Esophagus muscularis mucosa (tissue), 4 donors: ENCODE measurements around the gene HSBP1L1. TPM values are rescaled to one million over a fixed set of nuclear protein-coding genes. Genes with fewer than 3 reads are reported as not detected.

Experiments
- DNase-seq: peaks from one replicate; pipeline ENCODE4 v3.0.0-alpha.2; 2017; ENCODE audit errors: extremely low spot score
- H3K27ac ChIP-seq, 4 donors: fragments of 200-600 bp; sonication (generic); replicated peaks in 1 of 4; 1 replicate in 3 of 4; 2 replicates in 1 of 4; pipeline ENCODE4 v1.5.1; 2016 to 2019; ENCODE audit warnings: mild to moderate bottlenecking in 1 of 4
- H3K27me3 ChIP-seq, 4 donors: fragments of 200-600 bp; sonication (generic); one replicate each; pipeline versions ENCODE4 v1.5.1 to v1.6.0; 2016 to 2019
- H3K36me3 ChIP-seq, 4 donors: fragments of 200-600 bp; sonication (generic); one replicate each; pipeline ENCODE4 v1.5.1; 2016 to 2019
- H3K4me1 ChIP-seq, 4 donors: fragments of 200-600 bp; sonication (generic); one replicate each; pipeline ENCODE4 v1.5.1; 2016 to 2019
- H3K4me3 ChIP-seq, 4 donors: fragments of 200-600 bp; sonication (generic); 1 replicate in 2 of 4; 2 replicates in 2 of 4; pipeline ENCODE4 v1.5.1; 2016 to 2019; ENCODE audit warnings: mild to moderate bottlenecking in 4 of 4, moderate library complexity in 1 of 4
- H3K9me3 ChIP-seq, 4 donors: fragments of 200-600 bp; sonication (generic); 1 replicate in 3 of 4; 2 replicates in 1 of 4; pipeline ENCODE4 v1.5.1; 2016 to 2019
- CTCF ChIP-seq, 3 experiments: fragments of 200-600 bp in 2 of 3; fragments of 450-650 bp in 1 of 3; sonication (generic) in 2 of 3; IDR thresholded peaks; one replicate each; pipeline ENCODE4 v1.5.1; 2017 to 2019; ENCODE audit warnings: antibody characterized with exemption in 3 of 3, mild to moderate bottlenecking in 2 of 3, moderate library complexity in 1 of 3
- EP300 ChIP-seq: sonication (generic); formaldehyde crosslinking; IDR thresholded peaks from one replicate; pipeline ENCODE4 v1.6.1; 2017; ENCODE audit warnings: antibody characterized with exemption
- POLR2A ChIP-seq: fragments of 450-650 bp; IDR thresholded peaks from one replicate; pipeline ENCODE4 v1.6.1; 2017; ENCODE audit warnings: antibody characterized with exemption, moderate library complexity, mild to moderate bottlenecking, low read depth
- POLR2AphosphoS5 ChIP-seq, 2 donors: sonication (generic); formaldehyde crosslinking; IDR thresholded peaks; one replicate each; pipeline ENCODE4 v1.6.1; 2017; ENCODE audit warnings: antibody characterized with exemption in 2 of 2
- WGBS: methylation state at CpG from one replicate; pipeline ENCODE4 v1.1.5; 2018; 5-methylcytosine and 5-hydroxymethylcytosine counted together
- intact Hi-C: fragments of 100-400 bp; cut with DNase I; formaldehyde crosslinking; loops from one replicate; pipeline ENCODE4 v1.15.1; 2023
- total RNA-seq, 4 donors: library from RNA; depleted of rRNA; stranded (reverse); fragments of >200 nt; gene quantifications; one replicate each; pipeline versions ENCODE4 v1.1.0 to v1.2.1, GENCODE V29; 2016

The HSBP1L1 gene
- total RNA-seq, 4 donors from 2014 or later: 4.6 to 7.2 (median 6.6) TPM

DNA sequence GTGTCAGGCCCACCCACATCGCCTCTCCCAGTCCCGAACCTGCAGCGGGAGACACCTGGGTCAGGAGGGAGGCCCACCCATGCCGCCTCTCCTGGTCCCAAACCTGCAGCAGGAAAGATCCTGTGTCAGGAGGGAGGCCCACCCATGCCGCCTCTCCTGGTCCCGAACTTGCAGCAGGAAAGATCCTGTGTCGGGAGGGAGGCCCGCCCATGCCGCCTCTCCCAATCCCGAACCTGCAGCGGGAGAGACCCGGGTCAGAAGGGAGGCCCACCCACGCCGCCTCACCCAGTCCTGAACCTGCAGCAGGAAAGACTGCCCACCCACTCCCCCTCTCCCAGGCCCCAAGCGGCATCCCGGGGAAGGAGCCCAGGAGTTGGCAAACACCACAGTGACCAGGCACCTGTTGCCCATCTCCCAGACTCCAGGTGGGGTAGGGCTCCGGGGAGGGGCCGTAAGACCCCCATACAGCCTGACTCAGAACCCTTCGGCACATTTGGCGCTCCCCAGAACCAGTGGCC lies 20.8 kb upstream of the HSBP1L1 start:
- Histone ChIP-seq H3K4me3 (no peak overlapping the region), H3K36me3 (peaks cover 22 to 49% (median 37%) of the 10 kb centered on the region in 4 donors), H3K27me3 (no peaks in the 10 kb centered on the region), H3K27ac (no peak overlapping the region), H3K9me3 (no peaks in the 10 kb centered on the region), H3K4me1 (peaks cover 38 to 54% (median 50%) of the 10 kb centered on the region in 4 donors)
- DNase-seq: no peak
- TF ChIP-seq CTCF (IDR thresholded peaks at IDR 0.05) (no peak), POLR2AphosphoS5 (IDR thresholded peaks at IDR 0.05) (no peak), POLR2A (no peak), EP300 (no peak)
- intact Hi-C loops: no loop called here
- 89% methylated on average over 16 of the region's 20 CpGs for WGBS

- Histone ChIP-seq H3K27ac (no peak overlapping the region), H3K9me3 (no peaks in the 10 kb centered on the region), H3K36me3 (peaks cover 22 to 48% (median 39%) of the 10 kb centered on the region in 4 donors), H3K4me3 (no peak overlapping the region), H3K27me3 (no peaks in the 10 kb centered on the region), H3K4me1 (peaks cover 44 to 55% (median 50%) of the 10 kb centered on the region in 4 donors)
- intact Hi-C loops: no loop called here
- no peak for DNase-seq
- TF ChIP-seq EP300 (no peak), POLR2A (no peak)
- WGBS: 68% methylated on average over 6 of the region's 11 CpGs
These were observed 20.2 kb upstream of the HSBP1L1 start for GRCh38 chr18:79944126-79944731.

DNA sequence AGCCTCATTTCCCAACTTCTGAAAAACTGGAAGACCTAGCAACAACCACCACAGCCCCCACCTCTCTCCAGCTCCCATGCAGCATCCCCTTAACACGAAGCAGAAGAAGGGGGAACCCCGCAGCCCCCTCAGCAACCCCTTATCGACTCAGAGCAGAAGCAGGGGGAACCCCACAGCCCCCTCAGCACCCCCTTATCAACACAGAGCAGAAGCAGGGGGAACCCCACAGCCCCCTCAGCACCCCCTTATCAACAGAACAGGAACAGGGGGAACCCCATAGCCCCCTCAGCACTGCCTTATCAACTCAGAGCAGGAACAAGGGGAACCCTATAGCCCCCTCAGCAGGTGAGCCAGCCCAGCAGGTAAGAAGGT lies 19.7 kb upstream of the HSBP1L1 start:
- 61% methylated on average over 3 of the region's 3 CpGs for WGBS
- peaks cover 21 to 51% (median 40%) of the 10 kb centered on the region in 4 donors for H3K36me3 ChIP-seq
- no peak for DNase-seq
- intact Hi-C loops: no loop called here
- H3K9me3 ChIP-seq: no peaks in the 10 kb centered on the region
- H3K27me3 ChIP-seq: no peaks in the 10 kb centered on the region
- H3K4me1 ChIP-seq: peaks cover 49 to 57% (median 53%) of the 10 kb centered on the region in 4 donors
- no peak overlapping the region for H3K27ac ChIP-seq
- H3K4me3 ChIP-seq: no peak overlapping the region
- TF ChIP-seq EP300 (no peak), CTCF (IDR thresholded peaks at IDR 0.05) (no peak), POLR2AphosphoS5 (IDR thresholded peaks at IDR 0.05) (no peak), POLR2A (no peak)

GRCh38 chr18:79945118-79946042 lies 19.1 kb upstream of the HSBP1L1 start:
- Histone ChIP-seq H3K27me3 (no peaks in the 10 kb centered on the region), H3K4me3 (no peak overlapping the region), H3K27ac (no peak overlapping the region), H3K4me1 (peaks cover 55 to 64% (median 60%) of the 10 kb centered on the region in 4 donors), H3K36me3 (peaks cover 17 to 44% (median 38%) of the 10 kb centered on the region in 4 donors), H3K9me3 (no peaks in the 10 kb centered on the region)
- 84% methylated on average over 9 of the region's 17 CpGs for WGBS
- intact Hi-C loops: no loop called here
- no peak for DNase-seq
- TF ChIP-seq EP300 (no peak), POLR2A (no peak), CTCF (IDR thresholded peaks at IDR 0.05) (no peak), POLR2AphosphoS5 (IDR thresholded peaks at IDR 0.05) (no peak)
